H1 (cell line): ENCODE results near the gene ORAI1. TPM values are rescaled to one million over a fixed set of nuclear protein-coding genes. Genes with fewer than 3 reads are reported as not detected.

Experiments used
- CTCF ChIA-PET: fragments of 300-600 bp; sonication (Branson Sonifier 250); formaldehyde crosslinking; loops from one replicate; lab custom pipeline; 2021; ENCODE audit not compliant: partially characterized antibody; lab: Charles Lee
- POLR2A ChIA-PET: fragments of 300-600 bp; sonication (Branson Sonifier 250); formaldehyde crosslinking; loops from one replicate; lab custom pipeline; 2021; ENCODE audit warnings: inconsistent platforms; ENCODE audit not compliant: partially characterized antibody; lab: Charles Lee
- DNase-seq, 2 experiments: peaks; one replicate each; pipeline versions ENCODE4 v3.0.0 to v3.0.0-alpha.2; 2010 to 2022; ENCODE audit warnings: low spot score in 2 of 2, low read depth in 1 of 2, mixed read lengths in 1 of 2
- FAIRE-seq: peaks from 2 replicates; lab custom pipeline; 2011; peaks lifted over from hg19 to GRCh38; lab: Jason Lieb, UNC
- H2AFZ ChIP-seq: 2 replicates; pipeline ENCODE4 v1.8.1; 2012; ENCODE audit warnings: low read length, inconsistent platforms
- H2AK5ac ChIP-seq: 2 replicates; pipeline ENCODE4 v1.6.1; 2013; ENCODE audit warnings: low read depth, low read length
- H2BK120ac ChIP-seq: replicated peaks from 2 replicates; pipeline ENCODE3; 2013; ENCODE audit warnings: low read depth, low read length, inconsistent platforms
- H2BK12ac ChIP-seq: 2 replicates; pipeline ENCODE4 v1.6.1; 2013; ENCODE audit warnings: low read depth, low read length
- H2BK15ac ChIP-seq: 2 replicates; pipeline ENCODE4 v1.6.1; 2013; ENCODE audit warnings: low read length
- H2BK20ac ChIP-seq: 2 replicates; pipeline ENCODE4 v1.6.1; 2013; ENCODE audit warnings: low read length
- H2BK5ac ChIP-seq: 2 replicates; pipeline ENCODE4 v1.6.1; 2013; ENCODE audit warnings: low read depth, low read length
- H3K14ac ChIP-seq: 2 replicates; pipeline ENCODE4 v1.6.1; 2013; ENCODE audit warnings: inconsistent platforms; ENCODE audit not compliant: insufficient read length
- H3K18ac ChIP-seq: 2 replicates; pipeline ENCODE4 v1.6.1; 2013; ENCODE audit warnings: low read length; ENCODE audit errors: extremely low read depth
- H3K23ac ChIP-seq: 2 replicates; pipeline ENCODE4 v1.6.1; 2013; ENCODE audit warnings: inconsistent platforms; ENCODE audit not compliant: insufficient read length
- H3K23me2 ChIP-seq: 2 replicates; pipeline ENCODE4 v1.6.1; 2013; ENCODE audit warnings: low read depth, low read length
- H3K27ac ChIP-seq: 2 replicates; pipeline ENCODE4 v1.6.1; 2011; ENCODE audit warnings: low read depth, low read length, inconsistent platforms
- H3K27me3 ChIP-seq, 4 experiments: replicated peaks in 1 of 4; 1 replicate in 1 of 4; 2 replicates in 3 of 4; pipeline versions ENCODE4 v1.6.1 to v1.8.1; 2011 to 2013; ENCODE audit warnings: low read length in 3 of 4, mild to moderate bottlenecking in 3 of 4, inconsistent platforms in 2 of 4, mixed read lengths in 2 of 4, moderate library complexity in 1 of 4; ENCODE audit not compliant: control insufficient read depth in 3 of 4, insufficient read depth in 3 of 4; ENCODE audit errors: extremely low read depth in 1 of 4
- H3K36me3 ChIP-seq, 4 experiments: 2 replicates each; pipeline versions ENCODE4 v1.6.1 to v1.8.1; 2011 to 2013; ENCODE audit warnings: mild to moderate bottlenecking in 4 of 4, low read length in 3 of 4, moderate library complexity in 2 of 4, control low read depth in 1 of 4, inconsistent platforms in 1 of 4; ENCODE audit not compliant: insufficient read depth in 4 of 4, control insufficient read depth in 2 of 4
- H3K4ac ChIP-seq: replicated peaks from 2 replicates; pipeline ENCODE3; 2013; ENCODE audit warnings: low read length, low read depth, mixed read lengths, inconsistent platforms; ENCODE audit not compliant: insufficient read length
- H3K4me1 ChIP-seq, 4 experiments: replicated peaks in 1 of 4; 1 replicate in 1 of 4; 2 replicates in 3 of 4; pipeline versions ENCODE4 v1.6.1 to v1.8.1; 2011 to 2013; ENCODE audit warnings: low read length in 3 of 4, inconsistent platforms in 2 of 4, mixed read lengths in 1 of 4; ENCODE audit not compliant: insufficient read depth in 4 of 4, control insufficient read depth in 3 of 4
- H3K4me2 ChIP-seq, 2 experiments: 2 replicates each; pipeline versions ENCODE4 v1.6.1 to v1.8.1; 2011 to 2013; ENCODE audit warnings: low read depth in 2 of 2, low read length in 2 of 2, control low read depth in 1 of 2, inconsistent platforms in 1 of 2, mild to moderate bottlenecking in 1 of 2; ENCODE audit not compliant: insufficient read depth in 1 of 2
- H3K4me3 ChIP-seq, 4 experiments: fragments of 200-600, 300-600 bp in 1 of 4; sonication (generic), shearing (Covaris generic), sonication (Bioruptor Twin) in 1 of 4; 2 replicates each; pipeline versions ENCODE4 v1.5.1 to v1.8.1; 2011 to 2016; ENCODE audit warnings: low read length in 4 of 4, low read depth in 3 of 4, control low read depth in 2 of 4, inconsistent platforms in 2 of 4, mild to moderate bottlenecking in 2 of 4, mixed read lengths in 1 of 4, moderate library complexity in 1 of 4; ENCODE audit not compliant: insufficient read depth in 2 of 4; ENCODE audit errors: extremely low read depth in 1 of 4
- H3K56ac ChIP-seq: replicated peaks from 2 replicates; pipeline ENCODE3; 2013; ENCODE audit warnings: low read depth, mild to moderate bottlenecking, mixed read lengths, low read length, inconsistent platforms; ENCODE audit not compliant: insufficient read length
- H3K79me1 ChIP-seq: 2 replicates; pipeline ENCODE4 v1.6.1; 2013; ENCODE audit warnings: low read depth, low read length, control low read depth
- H3K79me2 ChIP-seq, 2 experiments: 2 replicates each; pipeline versions ENCODE4 v1.6.1 to v1.8.1; 2012 to 2013; ENCODE audit warnings: low read length in 2 of 2, mild to moderate bottlenecking in 2 of 2, inconsistent platforms in 1 of 2; ENCODE audit not compliant: insufficient read depth in 2 of 2, control insufficient read depth in 1 of 2
- H3K9ac ChIP-seq, 4 experiments: replicated peaks in 1 of 4; 1 replicate in 1 of 4; 2 replicates in 3 of 4; pipeline versions ENCODE4 v1.6.1 to v1.8.1; 2011 to 2013; ENCODE audit warnings: low read depth in 3 of 4, low read length in 3 of 4, control low read depth in 2 of 4, mild to moderate bottlenecking in 2 of 4, moderate library complexity in 2 of 4, inconsistent platforms in 1 of 4; ENCODE audit errors: extremely low read depth in 1 of 4
- H3K9me3 ChIP-seq, 2 experiments: 2 replicates each; pipeline versions ENCODE4 v1.6.1 to v1.8.1; 2012 to 2013; ENCODE audit warnings: mild to moderate bottlenecking in 2 of 2, moderate library complexity in 2 of 2, control low read depth in 1 of 2, inconsistent platforms in 1 of 2, low read depth in 1 of 2, low read length in 1 of 2, mixed read lengths in 1 of 2; ENCODE audit not compliant: insufficient read depth in 2 of 2
- H4K20me1 ChIP-seq, 2 experiments: replicated peaks in 1 of 2; 2 replicates each; pipeline versions ENCODE3 to v1.8.1; 2011 to 2013; ENCODE audit warnings: inconsistent platforms in 2 of 2, low read length in 2 of 2, mild to moderate bottlenecking in 1 of 2; ENCODE audit not compliant: insufficient read depth in 2 of 2, control insufficient read depth in 1 of 2
- H4K5ac ChIP-seq: 2 replicates; pipeline ENCODE4 v1.6.1; 2013; ENCODE audit warnings: low read length, low read depth, mixed read lengths, inconsistent platforms; ENCODE audit not compliant: insufficient read length
- H4K8ac ChIP-seq: 2 replicates; pipeline ENCODE4 v1.8.0; 2013; ENCODE audit warnings: mild to moderate bottlenecking, moderate library complexity, low read length, inconsistent platforms; ENCODE audit not compliant: insufficient read depth; ENCODE audit errors: extremely low read depth
- H4K91ac ChIP-seq: replicated peaks from 2 replicates; pipeline ENCODE3; 2013; ENCODE audit warnings: low read length, mixed read lengths, inconsistent platforms; ENCODE audit not compliant: insufficient read length
- BRCA1 ChIP-seq: IDR thresholded peaks from 2 replicates; pipeline ENCODE4 v1.6.1; 2012; ENCODE audit warnings: low read depth, low read length, improper control_type of control experiment
- CBX5 ChIP-seq: fragments of 300-800, 300-1000 bp; sonication (generic); IDR thresholded peaks from 2 replicates; pipeline ENCODE4 v1.7.1; 2016; ENCODE audit warnings: antibody characterized with exemption, low read length, low read depth
- CBX8 ChIP-seq: fragments of 300-800, 300-1000 bp; sonication (generic); IDR thresholded peaks from 2 replicates; pipeline ENCODE4 v1.7.1; 2016; ENCODE audit warnings: low read depth, low read length, borderline replicate concordance
- CTBP2 ChIP-seq: IDR thresholded peaks from 2 replicates; pipeline ENCODE4 v1.7.0; 2011; ENCODE audit warnings: borderline replicate concordance, mild to moderate bottlenecking, moderate library complexity, mixed read lengths, low read length; ENCODE audit not compliant: insufficient read depth, insufficient read length
- HDAC2 ChIP-seq, 2 experiments: fragments of 300-600 bp in 1 of 2; sonication (generic) in 1 of 2; IDR thresholded peaks; 2 replicates each; pipeline ENCODE4 v1.6.1; 2011 to 2012; ENCODE audit warnings: low read depth in 2 of 2, low read length in 2 of 2, mild to moderate bottlenecking in 2 of 2, moderate library complexity in 2 of 2, borderline replicate concordance in 1 of 2, inconsistent platforms in 1 of 2
- NRF1 ChIP-seq: IDR thresholded peaks from 2 replicates; pipeline ENCODE4 v1.6.1; 2011; ENCODE audit warnings: mild to moderate bottlenecking, low read depth, low read length, improper control_type of control experiment
- TAF1 ChIP-seq: IDR thresholded peaks from 2 replicates; pipeline ENCODE4 v1.6.1; 2011; ENCODE audit warnings: mild to moderate bottlenecking, low read depth, low read length
- TBP ChIP-seq: IDR thresholded peaks from 2 replicates; pipeline ENCODE4 v1.6.1; 2011; ENCODE audit warnings: low read depth, low read length, improper control_type of control experiment
- WGBS, 2 experiments: shearing (Covaris generic) in 1 of 2; methylation state at CpG; one replicate each; pipeline versions ENCODE4 v1.1.6 to v1.1.7; 2013 to 2015; ENCODE audit warnings: low lambda C conversion rate in 2 of 2, mixed read lengths in 2 of 2, inconsistent platforms in 1 of 2, low coverage in 1 of 2, missing lambda C conversion rate in 1 of 2; ENCODE audit not compliant: insufficient replicate concordance in 2 of 2, insufficient coverage in 1 of 2, insufficient read length in 1 of 2; ENCODE audit errors: extremely low coverage in 1 of 2, missing lambda C conversion rate in 1 of 2; 5-methylcytosine and 5-hydroxymethylcytosine counted together
- polyA plus RNA-seq, 7 experiments: library from polyadenylated mRNA; depleted of rRNA in 3 of 7; stranded (reverse) in 5 of 7; unstranded in 2 of 7; fragments of >200 nt in 5 of 7; fragments of 200-250 nt in 2 of 7; gene quantifications; 1 replicate in 5 of 7; 2 replicates in 1 of 7; 4 replicates in 1 of 7; pipeline versions ENCODE4 v1.2.1 to v1.2.3, GENCODE V29; 2011 to 2013; ENCODE audit warnings: missing spikeins in 2 of 7, mixed read lengths in 2 of 7
- total RNA-seq: library from RNA; stranded (reverse); fragmentation: NEBNext Ultra II Directional; extraction: Animal tissue kit (Norgen Biotek cat#: 25700); gene quantifications from 2 replicates; pipeline ENCODE4 v1.2.1, GENCODE V29; 2021
- TF ChIP-seq, protein P1 (sequence below): IDR thresholded peaks from 2 replicates; pipeline ENCODE4 v1.6.1; 2012; ENCODE audit warnings: low read length, inconsistent platforms
- TF ChIP-seq, protein P2 (sequence below): IDR thresholded peaks from 2 replicates; pipeline ENCODE4 v1.6.1; 2011; ENCODE audit warnings: low read length, improper control_type of control experiment

Gene ORAI1
- total and polyA plus RNA-seq, 2 of the 8 experiments (the other 6 are each of a cell fraction or from before 2014, with no cell fraction given), result 29.9 to 71.5 TPM

DNA sequence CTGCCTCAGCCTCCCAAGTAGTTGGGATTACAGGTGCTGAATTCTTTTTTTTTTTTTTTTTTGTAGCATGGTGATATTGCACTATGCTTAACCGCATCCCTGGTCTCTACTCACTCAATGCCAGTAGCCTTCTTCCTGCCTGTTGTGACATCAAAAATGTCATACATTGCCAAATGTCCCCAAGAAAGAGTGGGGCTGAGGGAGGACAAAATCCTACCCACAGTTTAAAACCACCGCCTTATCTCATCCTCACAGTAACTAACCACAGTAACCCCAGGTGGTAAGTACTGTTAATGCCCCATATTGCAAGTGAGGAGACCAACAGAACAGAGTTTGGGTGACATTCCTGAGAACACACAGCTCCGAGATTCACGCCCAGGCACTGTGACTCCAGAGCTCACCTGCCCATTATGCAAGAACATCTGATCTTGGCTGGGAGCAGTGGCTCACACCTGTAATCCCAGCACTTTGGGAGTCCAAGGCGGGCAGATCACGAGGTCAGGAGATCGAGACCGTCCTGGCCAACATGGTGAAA is 23.6 kb downstream of the ORAI1 start:
- no peaks in the 10 kb centered on the region for H3K27me3 ChIP-seq
- H4K91ac ChIP-seq, result no peak overlapping the region
- no peak overlapping the region for H3K27ac ChIP-seq
- H3K4ac ChIP-seq, result no peak overlapping the region
- no peak overlapping the region for H3K18ac ChIP-seq
- CTCF ChIA-PET, result interaction anchor here (0.6 to 2.9 kb wide), 5 partner anchors 10 to 97 kb away, joined by 3 to 16 read pairs (median 3); partner anchors contain the start of gene MORN3
- DNase-seq (no peak), FAIRE-seq (no peak)
- POLR2A ChIA-PET, result interaction anchor here (0.7 to 2.5 kb wide), 2 partner anchors 9 to 13 kb away, joined by 3 to 8 read pairs; no protein-coding TSS in a partner anchor
- 99% methylated on average over 8 of the region's 8 CpGs; no CpG with 5 or more reads in 1 of the 2 experiments for WGBS, 2 experiments
- H4K8ac ChIP-seq, result no peak overlapping the region
- no peak overlapping the region for H4K5ac ChIP-seq
- H3K4me1 ChIP-seq, result peaks cover 0 to 5% (median 2%) of the 10 kb centered on the region in 4 experiments; a peak in 3 of 7 replicates
- no peak overlapping the region for H3K9ac ChIP-seq
- no peak overlapping the region for H3K56ac ChIP-seq
- peaks cover 0 to 3% (median 0%) of the 10 kb centered on the region in 4 experiments; a peak in 1 of 8 replicates for H3K36me3 ChIP-seq
- no peak overlapping the region for H3K14ac ChIP-seq
- no peaks in the 10 kb centered on the region for H3K79me2 ChIP-seq
- no peak overlapping the region for H2BK20ac ChIP-seq
- no peak overlapping the region for H2AK5ac ChIP-seq
- no peak overlapping the region for H2BK5ac ChIP-seq
- no peak overlapping the region for H2BK12ac ChIP-seq
- H3K23me2 ChIP-seq, result no peaks in the 10 kb centered on the region
- H3K79me1 ChIP-seq, result no peaks in the 10 kb centered on the region
- no peak overlapping the region for H3K23ac ChIP-seq
- no peak overlapping the region for H2BK15ac ChIP-seq
- no peaks in the 10 kb centered on the region for H4K20me1 ChIP-seq
- H3K4me3 ChIP-seq, result no peak overlapping the region
- no peak overlapping the region for H2BK120ac ChIP-seq
- H3K9me3 ChIP-seq, result no peaks in the 10 kb centered on the region
- H3K4me2 ChIP-seq, result no peak overlapping the region
- no peak overlapping the region for H2AFZ ChIP-seq
- TF ChIP-seq CBX8, result no peak
- TF ChIP-seq, protein P1, sequence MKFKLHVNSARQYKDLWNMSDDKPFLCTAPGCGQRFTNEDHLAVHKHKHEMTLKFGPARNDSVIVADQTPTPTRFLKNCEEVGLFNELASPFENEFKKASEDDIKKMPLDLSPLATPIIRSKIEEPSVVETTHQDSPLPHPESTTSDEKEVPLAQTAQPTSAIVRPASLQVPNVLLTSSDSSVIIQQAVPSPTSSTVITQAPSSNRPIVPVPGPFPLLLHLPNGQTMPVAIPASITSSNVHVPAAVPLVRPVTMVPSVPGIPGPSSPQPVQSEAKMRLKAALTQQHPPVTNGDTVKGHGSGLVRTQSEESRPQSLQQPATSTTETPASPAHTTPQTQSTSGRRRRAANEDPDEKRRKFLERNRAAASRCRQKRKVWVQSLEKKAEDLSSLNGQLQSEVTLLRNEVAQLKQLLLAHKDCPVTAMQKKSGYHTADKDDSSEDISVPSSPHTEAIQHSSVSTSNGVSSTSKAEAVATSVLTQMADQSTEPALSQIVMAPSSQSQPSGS, result no peak
- TF ChIP-seq TAF1, result no peak
- no peak for TF ChIP-seq TBP
- no peak for TF ChIP-seq HDAC2 (IDR thresholded peaks at IDR 0.05; ENCODE audit: borderline replicate concordance in 1 of 2, low read depth in 2 of 2, low read length in 2 of 2)
- TF ChIP-seq CTBP2, result no peak
- TF ChIP-seq BRCA1, result no peak
- TF ChIP-seq NRF1, result no peak
- TF ChIP-seq, protein P2, sequence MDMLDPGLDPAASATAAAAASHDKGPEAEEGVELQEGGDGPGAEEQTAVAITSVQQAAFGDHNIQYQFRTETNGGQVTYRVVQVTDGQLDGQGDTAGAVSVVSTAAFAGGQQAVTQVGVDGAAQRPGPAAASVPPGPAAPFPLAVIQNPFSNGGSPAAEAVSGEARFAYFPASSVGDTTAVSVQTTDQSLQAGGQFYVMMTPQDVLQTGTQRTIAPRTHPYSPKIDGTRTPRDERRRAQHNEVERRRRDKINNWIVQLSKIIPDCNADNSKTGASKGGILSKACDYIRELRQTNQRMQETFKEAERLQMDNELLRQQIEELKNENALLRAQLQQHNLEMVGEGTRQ, result no peak
- TF ChIP-seq CBX5, result no peak
